GM21526 (cell line): ENCODE data around the gene MNX1.
A peak's percentile ranks its signal among the peaks of the same experiment; 100 is the strongest.

Source experiments
- ATAC-seq: cut with Tn5 transposase; IDR thresholded peaks from one replicate; pipeline ENCODE4 v1.9.1; 2021; ENCODE audit warnings: moderate library complexity; ENCODE audit not compliant: unreplicated experiment, low FRiP score

MNX1 gene

GRCh38 chr7:157017149-157017548 is 6.7 kb upstream of the MNX1 start:
- ATAC-seq: no peak

- peak; percentile 54 for ATAC-seq
Measured at GRCh38 chr7:157016352-157017041, 6.0 kb upstream of the MNX1 start.

GRCh38 chr7:157016024-157016351 is 5.5 kb upstream of the MNX1 start:
- ATAC-seq: peak; percentile 1

GRCh38 chr7:157014635-157015555 is 4.4 kb upstream of the MNX1 start:
- no peak for ATAC-seq

- ATAC-seq: no peak
Measured at GRCh38 chr7:157013602-157014549, 3.4 kb upstream of the MNX1 start.

GRCh38 chr7:157013101-157013500 is 2.6 kb upstream of the MNX1 start:
- ATAC-seq: no peak

- no peak for ATAC-seq
Measured at GRCh38 chr7:157012113-157012547, 1.7 kb upstream of the MNX1 start.

GRCh38 chr7:157011333-157012112 is 1.1 kb upstream of the MNX1 start:
- ATAC-seq: no peak

- peak; percentile 28 for ATAC-seq
Measured at GRCh38 chr7:157009778-157010587, 480 bp downstream of the MNX1 start.

GRCh38 chr7:157009170-157009777 is 1.2 kb downstream of the MNX1 start:
- no peak for ATAC-seq

GRCh38 chr7:157008206-157009169 is 2.0 kb downstream of the MNX1 start:
- ATAC-seq: no peak

GRCh38 chr7:157007470-157008066 is 2.9 kb downstream of the MNX1 start:
- no peak for ATAC-seq

- no peak for ATAC-seq
Measured at GRCh38 chr7:157006829-157007469, 3.5 kb downstream of the MNX1 start.

GRCh38 chr7:157006205-157006747 is 4.2 kb downstream of the MNX1 start:
- no peak for ATAC-seq

GRCh38 chr7:157005456-157006204 is 4.8 kb downstream of the MNX1 start:
- ATAC-seq: no peak
